Measurements from ENCODE around the gene C1orf21.

The C1orf21 gene

GRCh38 chr1:184559117-184559713, 172.4 kb downstream of the C1orf21 start:
- no peak for DNase-seq

- DNase-seq: no peak
Measured at GRCh38 chr1:184562806-184563205, 176.0 kb downstream of the C1orf21 start.

GRCh38 chr1:184563308-184563707, 176.5 kb downstream of the C1orf21 start:
- DNase-seq: peak; percentile 60

- DNase-seq: no peak
Measured at GRCh38 chr1:184567009-184567408, 180.2 kb downstream of the C1orf21 start.

- DNase-seq: no peak
Measured at GRCh38 chr1:184567637-184568036, 180.8 kb downstream of the C1orf21 start.

- no peak for DNase-seq
Measured at GRCh38 chr1:184568148-184568547, 181.3 kb downstream of the C1orf21 start.

- no peak for DNase-seq
Measured at GRCh38 chr1:184569106-184569505, 182.3 kb downstream of the C1orf21 start.

GRCh38 chr1:184574588-184574987, 187.8 kb downstream of the C1orf21 start:
- DNase-seq: no peak

- no peak for DNase-seq
Measured at GRCh38 chr1:184576822-184577221, 190.0 kb downstream of the C1orf21 start.

- no peak for DNase-seq
Measured at GRCh38 chr1:184577319-184577718, 190.5 kb downstream of the C1orf21 start.

- no peak for DNase-seq
Measured at GRCh38 chr1:184582411-184582810, 195.6 kb downstream of the C1orf21 start.

- no peak for DNase-seq
Measured at GRCh38 chr1:184583849-184584248, 197.0 kb downstream of the C1orf21 start.

- DNase-seq: no peak
Measured at GRCh38 chr1:184588701-184589100, 201.9 kb downstream of the C1orf21 start.

GRCh38 chr1:184590163-184590750, 203.4 kb downstream of the C1orf21 start:
- DNase-seq: no peak

GRCh38 chr1:184593597-184593996, 206.8 kb downstream of the C1orf21 start:
- DNase-seq: no peak

- DNase-seq: no peak
Measured at GRCh38 chr1:184595596-184595995, 208.8 kb downstream of the C1orf21 start.

- DNase-seq: no peak
Measured at GRCh38 chr1:184596950-184597645, 210.3 kb downstream of the C1orf21 start.

GRCh38 chr1:184597650-184598357, 211.0 kb downstream of the C1orf21 start:
- no peak for DNase-seq

GRCh38 chr1:184598403-184599193, 211.8 kb downstream of the C1orf21 start:
- no peak for DNase-seq

- DNase-seq: no peak
Measured at GRCh38 chr1:184604152-184604900, 217.5 kb downstream of the C1orf21 start.

GRCh38 chr1:184605941-184606340, 219.1 kb downstream of the C1orf21 start:
- DNase-seq: no peak

- no peak for DNase-seq
Measured at GRCh38 chr1:184606786-184607185, 220.0 kb downstream of the C1orf21 start.

Data from NCI-H2081 treated with DMSO at 0.1 percent for 48 hours (cell line).